GM10266 (cell line): ENCODE measurements around the gene FRY.
A peak's percentile ranks its signal among the peaks of the same experiment; 100 is the strongest.

Source experiments
- DNase-seq: peaks from one replicate; pipeline ENCODE4 v3.0.0; 2012; ENCODE audit errors: extremely low spot score
- CTCF ChIP-seq: IDR thresholded peaks from 2 replicates; pipeline ENCODE4 v1.5.1; 2012; ENCODE audit warnings: mild to moderate bottlenecking, low read depth; ENCODE audit not compliant: control insufficient read depth, insufficient read depth; ENCODE audit errors: missing control alignments

Gene FRY

GRCh38 chr13:32300406-32300805 is 268.8 kb downstream of the FRY start:
- no peak for DNase-seq
- TF ChIP-seq CTCF = no peak

- DNase-seq = no peak
- TF ChIP-seq CTCF = no peak
Measured at GRCh38 chr13:32300920-32301319, 269.3 kb downstream of the FRY start.

GRCh38 chr13:32302461-32302860 is 270.9 kb downstream of the FRY start:
- DNase-seq = no peak
- TF ChIP-seq CTCF = no peak

GRCh38 chr13:32305646-32306045 is 274.1 kb downstream of the FRY start:
- TF ChIP-seq CTCF = no peak
- no peak for DNase-seq

- TF ChIP-seq CTCF = no peak
- no peak for DNase-seq
Measured at GRCh38 chr13:32309312-32310133, 277.9 kb downstream of the FRY start.

- TF ChIP-seq CTCF = peak; percentile 73
- DNase-seq = peak; percentile 59
Measured at GRCh38 chr13:32310134-32310706, 278.6 kb downstream of the FRY start.
